Ovary (tissue), 9 donors: ENCODE measurements around the gene RPL41. TPM values are rescaled to one million over a fixed set of nuclear protein-coding genes. Genes with fewer than 3 reads are reported as not detected.

Source experiments
- DNase-seq, 5 donors: peaks; one replicate each; pipeline ENCODE4 v3.0.0-alpha.2; 2019 to 2020
- H3K27ac ChIP-seq, 2 donors: fragments of 200-600 bp; one replicate each; pipeline versions ENCODE4 v1.5.1 to v1.8.0; 2019 to 2022
- H3K27me3 ChIP-seq: fragments of 200-600 bp; one replicate; pipeline ENCODE4 v1.8.0; 2022
- H3K36me3 ChIP-seq: fragments of 200-600 bp; sonication (generic); one replicate; pipeline ENCODE4 v1.5.1; 2019
- H3K4me1 ChIP-seq: one replicate; pipeline ENCODE4 v1.8.1; 2013; ENCODE audit warnings: mild to moderate bottlenecking, moderate library complexity; ENCODE audit not compliant: insufficient read depth
- H3K4me3 ChIP-seq: fragments of 200-600 bp; sonication (generic); one replicate; pipeline ENCODE4 v1.5.1; 2017
- H3K9me3 ChIP-seq, 2 donors: fragments of 200-600 bp in 1 of 2; sonication (generic) in 1 of 2; one replicate each; pipeline versions ENCODE4 v1.5.1 to v1.8.1; 2013 to 2019; ENCODE audit warnings: mild to moderate bottlenecking in 1 of 2, moderate library complexity in 1 of 2
- CTCF ChIP-seq, 3 donors: fragments of 450-650 bp in 2 of 3; fragments of 200-600 bp in 1 of 3; IDR thresholded peaks; one replicate each; pipeline versions ENCODE4 v1.5.1 to v1.8.0; 2016 to 2022; ENCODE audit warnings: antibody characterized with exemption in 3 of 3, mild to moderate bottlenecking in 1 of 3
- EP300 ChIP-seq: sonication (generic); formaldehyde crosslinking; IDR thresholded peaks from one replicate; pipeline ENCODE4 v1.6.1; 2017; ENCODE audit warnings: antibody characterized with exemption
- POLR2A ChIP-seq: fragments of 450-650 bp; IDR thresholded peaks from one replicate; pipeline ENCODE4 v1.6.1; 2017; ENCODE audit warnings: antibody characterized with exemption, mild to moderate bottlenecking, moderate library complexity
- WGBS, 3 donors: extraction: QIAGEN DNeasy Blood & Tissue Kit in 1 of 3; methylation state at CpG; one replicate each; pipeline versions ENCODE4 v1.1.5 to v1.1.7; 2013 to 2017; 5-methylcytosine and 5-hydroxymethylcytosine counted together
- intact Hi-C, 4 donors: fragments of 100-400 bp; cut with DNase I; formaldehyde crosslinking; loops; one replicate each; pipeline versions ENCODE4 v1.11.0 to v1.15.1; 2022 to 2023
- polyA plus RNA-seq, 2 donors: library from polyadenylated mRNA; stranded (reverse); fragments of 200-250 nt in 1 of 2; fragments of 350-450 nt in 1 of 2; fragmentation: Illumina TruSeq in 1 of 2; extraction: RNeasy Lipid Tissue Mini Kit (QIAGEN cat#74804) in 1 of 2; gene quantifications; one replicate each; pipeline ENCODE4 v1.2.3, GENCODE V29; 2013 to 2014
- total RNA-seq, 7 donors: library from RNA; depleted of rRNA in 2 of 7; stranded (reverse); fragments of >200 nt in 2 of 7; fragmentation: NEBNext Ultra II Directional in 3 of 7; extraction: Animal tissue kit (Norgen Biotek cat#: 25700) in 3 of 7; gene quantifications; one replicate each; pipeline versions ENCODE4 v1.1.0 to v1.2.4, GENCODE V29; 2016 to 2023
- donor health status: DM: no; HTN: no; CAD: no; lungs with moderate emphysema.
- donor health status: DM: no; HTN: no; CAD: no.
- donor health status: Bipolar disorder and iron deficiency.
- donor health status: DM: yes; HTN: yes; CAD: no.
- donor health status: DM: no; HTN: no; CAD: no.
- donor health status: DM: yes; HTN: yes; CAD: no.

The RPL41 gene
- total and polyA plus RNA-seq, 9 donors, result 6,021 to 11,451 (median 6,946) TPM

GRCh38 chr12:56137853-56138571 is 21.6 kb downstream of the RPL41 start:
- no peak for DNase-seq
- TF ChIP-seq EP300 (no peak), CTCF (IDR thresholded peaks at IDR 0.05) (no peak), POLR2A (no peak)
- intact Hi-C loops, result no loop called here

GRCh38 chr12:56141946-56142784 is 25.7 kb downstream of the RPL41 start:
- 90 to 92% (median 90%) methylated on average over 19 of the region's 19 CpGs for WGBS, 3 donors
- intact Hi-C loops, result no loop called here
- Histone ChIP-seq H3K27me3 (no peaks in the 10 kb centered on the region), H3K27ac (no peak overlapping the region), H3K36me3 (no peaks in the 10 kb centered on the region), H3K9me3 (no peaks in the 10 kb centered on the region), H3K4me3 (no peak overlapping the region), H3K4me1 (peaks cover 2% of the 10 kb centered on the region)
- TF ChIP-seq POLR2A (no peak), CTCF (IDR thresholded peaks at IDR 0.05) (no peak), EP300 (no peak)
- no peak for DNase-seq

More at GRCh38 chr12:56137853-56138571, 21.6 kb downstream of the RPL41 start:
- Histone ChIP-seq H3K36me3 (no peaks in the 10 kb centered on the region), H3K27ac (no peak overlapping the region), H3K9me3 (no peaks in the 10 kb centered on the region), H3K27me3 (no peaks in the 10 kb centered on the region), H3K4me1 (no peaks in the 10 kb centered on the region), H3K4me3 (no peak overlapping the region)
- 94 to 95% (median 94%) methylated on average over 14 of the region's 14 CpGs for WGBS, 3 donors

- H3K27ac ChIP-seq, result no peak overlapping the region
- no peak overlapping the region for H3K4me3 ChIP-seq
- no peaks in the 10 kb centered on the region for H3K27me3 ChIP-seq
- H3K36me3 ChIP-seq, result no peaks in the 10 kb centered on the region
- intact Hi-C loops, result no loop called here
- H3K9me3 ChIP-seq, result no peaks in the 10 kb centered on the region
- TF ChIP-seq CTCF (IDR thresholded peaks at IDR 0.05) (no peak), EP300 (no peak), POLR2A (no peak)
- peaks cover 4% of the 10 kb centered on the region for H3K4me1 ChIP-seq
- WGBS, 3 donors, result 72 to 79% (median 76%) methylated on average over 4 of the region's 4 CpGs
- DNase-seq, result no peak
Measured at GRCh38 chr12:56143217-56143616, 26.8 kb downstream of the RPL41 start.

- H3K9me3 ChIP-seq, result no peaks in the 10 kb centered on the region
- no peaks in the 10 kb centered on the region for H3K27me3 ChIP-seq
- WGBS, 3 donors, result 83 to 86% (median 84%) methylated on average over 8 of the region's 8 CpGs
- TF ChIP-seq POLR2A, result no peak
- no peak for TF ChIP-seq EP300
- no peak for TF ChIP-seq CTCF (IDR thresholded peaks at IDR 0.05)
- H3K27ac ChIP-seq, result no peak overlapping the region
- no peak for DNase-seq
- H3K4me3 ChIP-seq, result no peak overlapping the region
- intact Hi-C loops, result no loop called here
- H3K4me1 ChIP-seq, result peaks cover 4% of the 10 kb centered on the region
- no peaks in the 10 kb centered on the region for H3K36me3 ChIP-seq
Measured at GRCh38 chr12:56143870-56144269, 27.4 kb downstream of the RPL41 start.
